ENCODE measurements around the gene BPIFB3. TPM values are rescaled to one million over a fixed set of nuclear protein-coding genes. Genes with fewer than 3 reads are reported as not detected.

BPIFB3 gene
- total RNA-seq, 1 donor from 2014 or later, result not detected

GRCh38 chr20:33023439-33024242 is 30.1 kb upstream of the BPIFB3 start:
- no peak for TF ChIP-seq CTCF (IDR thresholded peaks at IDR 0.05; ENCODE audit: unreplicated experiment)
- H3K4me3 Mint-ChIP-seq, result no peak overlapping the region
- peaks cover 10% of the 10 kb centered on the region for H3K27me3 Mint-ChIP-seq (ENCODE audit: low read depth)
- no peaks in the 10 kb centered on the region for H3K9me3 Mint-ChIP-seq
- H3K27ac Mint-ChIP-seq, result no peak overlapping the region
- H3K4me1 Mint-ChIP-seq, result no peaks in the 10 kb centered on the region
- no peak for DNase-seq (ENCODE audit: low spot score in 2 of 2, unreplicated experiment in 2 of 2)
- no peaks in the 10 kb centered on the region for H3K36me3 Mint-ChIP-seq

GRCh38 chr20:33024243-33024560 is 29.5 kb upstream of the BPIFB3 start:
- DNase-seq (ENCODE audit: low spot score in 2 of 2, unreplicated experiment in 2 of 2), result no peak
- Mint-ChIP-seq H3K36me3 (no peaks in the 10 kb centered on the region), H3K4me1 (no peaks in the 10 kb centered on the region), H3K4me3 (no peak overlapping the region), H3K27me3 (ENCODE audit: low read depth) (peaks cover 10% of the 10 kb centered on the region), H3K27ac (no peak overlapping the region), H3K9me3 (no peaks in the 10 kb centered on the region)
- no peak for TF ChIP-seq CTCF (IDR thresholded peaks at IDR 0.05; ENCODE audit: unreplicated experiment)

GRCh38 chr20:33024609-33025317 is 28.9 kb upstream of the BPIFB3 start:
- peaks cover 10% of the 10 kb centered on the region for H3K27me3 Mint-ChIP-seq (ENCODE audit: low read depth)
- no peak for TF ChIP-seq CTCF (IDR thresholded peaks at IDR 0.05; ENCODE audit: unreplicated experiment)
- DNase-seq (ENCODE audit: low spot score in 2 of 2, unreplicated experiment in 2 of 2), result no peak
- H3K36me3 Mint-ChIP-seq, result no peaks in the 10 kb centered on the region
- no peaks in the 10 kb centered on the region for H3K4me1 Mint-ChIP-seq
- H3K9me3 Mint-ChIP-seq, result no peaks in the 10 kb centered on the region
- H3K4me3 Mint-ChIP-seq, result no peak overlapping the region
- no peak overlapping the region for H3K27ac Mint-ChIP-seq

GRCh38 chr20:33025318-33025876 is 28.3 kb upstream of the BPIFB3 start:
- H3K4me1 Mint-ChIP-seq, result no peaks in the 10 kb centered on the region
- no peak for DNase-seq (ENCODE audit: low spot score in 2 of 2, unreplicated experiment in 2 of 2)
- no peak overlapping the region for H3K27ac Mint-ChIP-seq
- peaks cover 10% of the 10 kb centered on the region for H3K27me3 Mint-ChIP-seq (ENCODE audit: low read depth)
- H3K9me3 Mint-ChIP-seq, result no peaks in the 10 kb centered on the region
- H3K4me3 Mint-ChIP-seq, result no peak overlapping the region
- no peak for TF ChIP-seq CTCF (IDR thresholded peaks at IDR 0.05; ENCODE audit: unreplicated experiment)
- no peaks in the 10 kb centered on the region for H3K36me3 Mint-ChIP-seq

GRCh38 chr20:33026072-33026778 is 27.5 kb upstream of the BPIFB3 start:
- no peak overlapping the region for H3K4me3 Mint-ChIP-seq
- no peaks in the 10 kb centered on the region for H3K4me1 Mint-ChIP-seq
- H3K36me3 Mint-ChIP-seq, result no peaks in the 10 kb centered on the region
- no peaks in the 10 kb centered on the region for H3K9me3 Mint-ChIP-seq
- H3K27ac Mint-ChIP-seq, result no peak overlapping the region
- DNase-seq (ENCODE audit: low spot score in 2 of 2, unreplicated experiment in 2 of 2), result no peak
- H3K27me3 Mint-ChIP-seq (ENCODE audit: low read depth), result peaks cover 14% of the 10 kb centered on the region
- TF ChIP-seq CTCF (IDR thresholded peaks at IDR 0.05; ENCODE audit: unreplicated experiment), result no peak
